ENCODE results near the gene PANK3. TPM values are rescaled to one million over a fixed set of nuclear protein-coding genes. Genes with fewer than 3 reads are reported as not detected.
A peak's percentile ranks its signal among the peaks of the same experiment; 100 is the strongest.

The PANK3 gene
- total and polyA plus RNA-seq, 12 donors: 3.0 to 46.6 (median 32.6) TPM

DNA sequence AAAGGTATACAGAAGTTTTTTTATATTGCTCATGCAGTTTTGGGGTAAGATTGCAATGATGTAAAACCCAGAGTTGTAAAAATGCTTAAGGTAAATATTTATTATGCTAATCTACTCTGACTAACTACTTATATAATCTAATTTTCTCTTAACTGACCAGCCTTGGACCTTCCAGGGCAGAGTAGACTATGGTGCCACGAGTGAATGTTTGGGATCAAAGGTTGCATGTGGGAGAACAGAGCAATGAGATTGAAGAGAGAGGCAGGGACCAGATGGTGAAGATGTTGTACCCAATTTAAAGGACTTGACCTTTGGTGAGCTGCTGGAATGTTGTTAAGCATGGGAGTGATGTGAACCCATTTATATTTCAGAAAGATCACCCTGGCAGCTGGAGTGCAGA, 34.8 kb upstream of the PANK3 start:
- Histone ChIP-seq H3K36me3 (no peaks in the 10 kb centered on the region), H3K9me3 (no peaks in the 10 kb centered on the region), H3K4me1 (peaks cover 0 to 8% (median 3%) of the 10 kb centered on the region in 9 donors), H3K27me3 (no peaks in the 10 kb centered on the region), H3K27ac (no peak overlapping the region), H3K4me3 (no peak overlapping the region)
- intact Hi-C loops (cut with DNase I): no loop called here
- 63 to 84% methylated on average over 1 of the region's 1 CpG for WGBS, 2 donors
- no peak for TF ChIP-seq CTCF (IDR thresholded peaks at IDR 0.05)
- DNase-seq (no peak), ATAC-seq (no peak)

- intact Hi-C loops (cut with DNase I): no loop called here
- H3K4me1 ChIP-seq: peaks cover 0 to 8% (median 3%) of the 10 kb centered on the region in 9 donors
- DNase-seq: no peak
- TF ChIP-seq CTCF (IDR thresholded peaks at IDR 0.05): no peak
- 36 to 38% methylated on average over 2 of the region's 2 CpGs for WGBS, 2 donors
- H3K27me3 ChIP-seq: no peaks in the 10 kb centered on the region
- no peaks in the 10 kb centered on the region for H3K36me3 ChIP-seq
- H3K9me3 ChIP-seq: no peaks in the 10 kb centered on the region
- no peak for ATAC-seq
- peak overlapping the region in 5 of 10 donors; percentile 2 to 44 (median 13) for H3K27ac ChIP-seq
- no peak overlapping the region for H3K4me3 ChIP-seq
Measured at GRCh38 chr5:168613396-168613795, 34.2 kb upstream of the PANK3 start.

- TF ChIP-seq CTCF (IDR thresholded peaks at IDR 0.05): no peak
- Histone ChIP-seq H3K9me3 (no peaks in the 10 kb centered on the region), H3K4me1 (peaks cover 0 to 8% (median 3%) of the 10 kb centered on the region in 9 donors), H3K27me3 (no peaks in the 10 kb centered on the region), H3K4me3 (no peak overlapping the region), H3K27ac (peak overlapping the region in 5 of 10 donors; percentile 2 to 44 (median 13)), H3K36me3 (no peaks in the 10 kb centered on the region)
- ATAC-seq (peak in 7 of 8 donors; percentile 34 to 82 (median 62)), DNase-seq (no peak)
- intact Hi-C loops (cut with DNase I): no loop called here
- WGBS, 2 donors: 28 to 29% methylated on average over 2 of the region's 2 CpGs
Measured at GRCh38 chr5:168612996-168613395, 33.8 kb upstream of the PANK3 start.

DNA sequence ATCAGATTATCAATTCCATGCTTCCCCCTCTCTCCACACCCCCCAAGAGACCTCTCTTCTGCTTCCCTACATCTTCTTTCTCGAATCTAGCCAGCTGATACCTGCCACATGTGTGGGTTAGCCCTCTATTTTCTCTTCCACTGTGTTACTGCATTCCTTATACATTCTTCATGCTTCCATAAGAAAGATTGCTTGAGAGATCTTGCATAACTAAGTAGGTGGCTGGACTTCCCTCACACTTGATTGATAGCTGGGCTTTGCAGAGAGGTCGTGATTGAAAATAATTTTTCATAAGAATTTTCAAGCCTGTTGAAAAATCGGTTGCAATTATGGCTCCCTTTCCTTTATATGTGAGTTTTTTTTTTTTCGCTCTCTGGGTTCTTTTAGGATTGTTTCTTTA, 33.0 kb upstream of the PANK3 start:
- intact Hi-C loops (cut with DNase I): no loop called here
- Histone ChIP-seq H3K4me1 (peaks cover 0 to 8% (median 3%) of the 10 kb centered on the region in 9 donors), H3K4me3 (no peak overlapping the region), H3K9me3 (no peaks in the 10 kb centered on the region), H3K27ac (no peak overlapping the region), H3K27me3 (no peaks in the 10 kb centered on the region), H3K36me3 (no peaks in the 10 kb centered on the region)
- no peak for TF ChIP-seq CTCF (IDR thresholded peaks at IDR 0.05)
- DNase-seq: no peak
- ATAC-seq: no peak
- 75 to 89% methylated on average over 4 of the region's 4 CpGs for WGBS, 2 donors
